Endothelial cell of umbilical vein (primary cell): ENCODE measurements around the gene C3orf85. TPM values are rescaled to one million over a fixed set of nuclear protein-coding genes. Genes with fewer than 3 reads are reported as not detected.

ENCODE experiments used
- BruUV-seq: library from RNA; stranded (reverse); fragments of 400-500 nt; replicated peaks from 2 replicates; lab custom pipeline; 2021; lab: Mats Ljungman, UMichigan
- CTCF ChIA-PET: fragments of 300-600, 350-600 bp; sonication (Branson Sonifier 250); formaldehyde crosslinking; loops from one replicate; lab custom pipeline; 2021; ENCODE audit warnings: antibody characterized with exemption, inconsistent platforms; lab: Charles Lee
- POLR2A ChIA-PET: fragments of 300-600, 350-600 bp; sonication (Branson Sonifier 250); formaldehyde crosslinking; loops from one replicate; lab custom pipeline; 2021; ENCODE audit warnings: antibody characterized with exemption, inconsistent platforms; lab: Charles Lee
- DNase-seq: peaks from one replicate; pipeline ENCODE4 v3.0.0-alpha.2; 2011; ENCODE audit warnings: low read depth, low spot score
- FAIRE-seq: peaks from 2 replicates; lab custom pipeline; 2011; peaks lifted over from hg19 to GRCh38; lab: Jason Lieb, UNC
- H2AFZ ChIP-seq: 2 replicates; pipeline ENCODE4 v1.6.0; 2012; ENCODE audit warnings: low read depth, low read length, control low read depth, inconsistent platforms
- H3K27ac ChIP-seq: 2 replicates; pipeline ENCODE4 v1.5.1; 2011; ENCODE audit warnings: low read depth, mild to moderate bottlenecking, control low read depth, low read length, moderate library complexity; ENCODE audit not compliant: insufficient read depth
- H3K27me3 ChIP-seq, 2 experiments: 2 replicates each; pipeline versions ENCODE4 v1.6.0 to v1.6.1; 2011; ENCODE audit warnings: low read length in 2 of 2, mixed read lengths in 1 of 2; ENCODE audit not compliant: control insufficient read depth in 2 of 2, insufficient read depth in 2 of 2
- H3K36me3 ChIP-seq, 2 experiments: 2 replicates in 1 of 2; 3 replicates in 1 of 2; pipeline ENCODE4 v1.5.1; 2011; ENCODE audit warnings: low read length in 2 of 2, mild to moderate bottlenecking in 1 of 2, moderate library complexity in 1 of 2; ENCODE audit not compliant: control insufficient read depth in 2 of 2, insufficient read depth in 2 of 2; ENCODE audit errors: extremely low read depth in 1 of 2
- H3K4me1 ChIP-seq: 3 replicates; pipeline ENCODE4 v1.5.1; 2011; ENCODE audit warnings: mild to moderate bottlenecking, low read length; ENCODE audit not compliant: control insufficient read depth, insufficient read depth; ENCODE audit errors: extremely low read depth
- H3K4me2 ChIP-seq: 2 replicates; pipeline ENCODE4 v1.6.1; 2011; ENCODE audit warnings: low read length, control low read depth, mixed read lengths; ENCODE audit not compliant: insufficient read depth
- H3K4me3 ChIP-seq, 3 experiments: fragments of 200-600 bp in 1 of 3; sonication (generic), shearing (Covaris generic) in 1 of 3; replicated peaks in 1 of 3; 2 replicates each; pipeline ENCODE4 v1.5.1; 2011 to 2016; ENCODE audit warnings: control low read depth in 3 of 3, low read length in 3 of 3, mild to moderate bottlenecking in 2 of 3, inconsistent platforms in 1 of 3, low read depth in 1 of 3, moderate library complexity in 1 of 3; ENCODE audit not compliant: insufficient read depth in 1 of 3
- H3K79me2 ChIP-seq: 2 replicates; pipeline ENCODE4 v1.6.0; 2012; ENCODE audit warnings: low read length, inconsistent platforms; ENCODE audit not compliant: control insufficient read depth, insufficient read depth
- H3K9ac ChIP-seq: replicated peaks from 2 replicates; pipeline ENCODE3; 2011; ENCODE audit warnings: low read length, control low read depth; ENCODE audit not compliant: insufficient read depth; ENCODE audit errors: extremely low read depth
- H3K9me1 ChIP-seq: replicated peaks from 3 replicates; pipeline ENCODE4 v1.6.0; 2011; ENCODE audit warnings: mild to moderate bottlenecking, low read length; ENCODE audit not compliant: control insufficient read depth, insufficient read depth; ENCODE audit errors: extremely low read depth
- H3K9me3 ChIP-seq: replicated peaks from 2 replicates; pipeline ENCODE4 v1.5.1; 2012; ENCODE audit warnings: low read length, inconsistent platforms; ENCODE audit not compliant: control insufficient read depth, insufficient read depth
- H4K20me1 ChIP-seq: replicated peaks from 2 replicates; pipeline ENCODE3; 2011; ENCODE audit warnings: mild to moderate bottlenecking, low read length; ENCODE audit not compliant: control insufficient read depth, insufficient read depth; ENCODE audit errors: extremely low read depth
- CTCF ChIP-seq, 2 donors: IDR thresholded peaks; 1 replicate in 1 of 2; 2 replicates in 1 of 2; pipeline ENCODE4 v1.5.1; 2011; ENCODE audit warnings: low read length in 2 of 2, mild to moderate bottlenecking in 2 of 2, moderate library complexity in 2 of 2, control low read depth in 1 of 2, inconsistent platforms in 1 of 2, low read depth in 1 of 2; ENCODE audit not compliant: insufficient read depth in 1 of 2; ENCODE audit errors: extremely low read depth in 1 of 2
- FOS ChIP-seq: IDR thresholded peaks from 2 replicates; pipeline ENCODE4 v1.6.1; 2011; ENCODE audit warnings: mild to moderate bottlenecking, low read length, moderate library complexity, borderline replicate concordance; ENCODE audit not compliant: insufficient read depth
- GATA2 ChIP-seq: IDR thresholded peaks from 2 replicates; pipeline ENCODE4 v1.7.0; 2011; ENCODE audit warnings: low read depth, mild to moderate bottlenecking, moderate library complexity, mixed read lengths, low read length; ENCODE audit not compliant: insufficient read length, insufficient read depth
- JUN ChIP-seq: IDR thresholded peaks from 2 replicates; pipeline ENCODE4 v1.6.1; 2011; ENCODE audit warnings: borderline replicate concordance, low read depth; ENCODE audit not compliant: insufficient read length, insufficient read depth
- MYC ChIP-seq: IDR thresholded peaks from one replicate; pipeline ENCODE4 v1.6.1; 2011; ENCODE audit warnings: mild to moderate bottlenecking, low read depth, low read length
- POLR2A ChIP-seq: IDR thresholded peaks from 2 replicates; pipeline ENCODE4 v1.6.1; 2012; ENCODE audit warnings: low read depth, mild to moderate bottlenecking, control low read depth, low read length
- POLR2AphosphoS5 ChIP-seq: IDR thresholded peaks from 2 replicates; pipeline ENCODE4 v1.6.1; 2012; ENCODE audit warnings: low read depth, mild to moderate bottlenecking, control low read depth, low read length, moderate library complexity; ENCODE audit not compliant: insufficient read depth
- dilution Hi-C: fragments of 300-500 bp; cut with MboI; formaldehyde crosslinking; loops from one replicate; pipeline ENCODE4 v1.15.0; 2019; ENCODE audit warnings: low sequenced_read_pairs; ENCODE audit not compliant: extremely low pct_ligation_motif_present
- intact Hi-C: fragments of 100-400 bp; cut with micrococcal nuclease; formaldehyde crosslinking; loops from one replicate; pipeline ENCODE4 v1.10.0; 2022
- polyA plus RNA-seq, 4 experiments: library from polyadenylated mRNA; depleted of rRNA in 3 of 4; stranded (reverse) in 3 of 4; unstranded in 1 of 4; fragments of >200 nt; gene quantifications; 2 replicates each; pipeline versions ENCODE4 v1.2.1 to v1.2.3, GENCODE V29; 2011 to 2012; ENCODE audit warnings: missing spikeins in 1 of 4
- total RNA-seq: library from RNA; stranded (reverse); gene quantifications from 2 replicates; pipeline ENCODE4 v1.2.3, GENCODE V29; 2021
- TF ChIP-seq, protein P1 (sequence below): IDR thresholded peaks from 2 replicates; pipeline ENCODE4 v1.6.1; 2011; ENCODE audit not compliant: insufficient read depth, insufficient read length

C3orf85 gene
- total and polyA plus RNA-seq, 2 donors (not counting 3 experiments of a cell fraction or from before 2014, with no cell fraction given), result not detected

- POLR2A ChIA-PET, result no interaction called here
- BruUV-seq, result no TSS peak
- no peak for DNase-seq
- no peaks in the 10 kb centered on the region for H3K9me3 ChIP-seq
- no peak overlapping the region for H3K4me2 ChIP-seq
- no peak overlapping the region for H3K9ac ChIP-seq
- no peaks in the 10 kb centered on the region for H3K9me1 ChIP-seq
- H3K4me1 ChIP-seq, result no peaks in the 10 kb centered on the region
- intact Hi-C loops (no loop called here), dilution Hi-C loops (no loop called here)
- CTCF ChIA-PET, result no interaction called here
- H3K27me3 ChIP-seq, result no peaks in the 10 kb centered on the region
- H3K36me3 ChIP-seq, result no peaks in the 10 kb centered on the region
- H4K20me1 ChIP-seq, result no peaks in the 10 kb centered on the region
- TF ChIP-seq FOS, result no peak
- TF ChIP-seq CTCF (IDR thresholded peaks at IDR 0.05; ENCODE audit: extremely low read depth in 1 of 2, insufficient read depth in 1 of 2, low read depth in 1 of 2, low read length in 2 of 2), result no peak
- TF ChIP-seq POLR2A, result no peak
- no peak for TF ChIP-seq MYC
- no peaks in the 10 kb centered on the region for H3K79me2 ChIP-seq
- H3K4me3 ChIP-seq, result no peak overlapping the region
- no peak for FAIRE-seq
- H2AFZ ChIP-seq, result no peak overlapping the region
- H3K27ac ChIP-seq, result no peak overlapping the region
Measured at GRCh38 chr3:109188741-109189140, 52.2 kb downstream of the C3orf85 start.

DNA sequence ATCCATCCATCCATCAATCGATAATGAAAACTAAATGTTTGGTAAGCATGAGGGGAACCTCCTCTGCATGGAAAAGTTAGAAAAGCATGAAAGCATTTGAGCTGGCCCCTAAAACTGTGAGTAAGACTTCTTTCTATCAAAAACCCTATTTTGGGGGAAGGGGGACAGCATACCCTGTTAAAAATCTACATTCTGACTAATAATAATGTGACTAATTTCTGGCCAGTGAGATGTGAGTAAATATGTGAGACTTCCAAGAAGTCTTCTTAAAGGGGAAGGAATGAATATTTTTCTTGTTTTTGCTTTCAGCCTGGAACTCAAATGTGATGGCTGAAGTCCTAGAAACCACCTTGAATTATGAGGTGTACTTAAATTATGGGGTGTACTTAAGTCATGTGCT, 54.9 kb downstream of the C3orf85 start:
- dilution Hi-C loops, result no loop called here
- no peaks in the 10 kb centered on the region for H3K27me3 ChIP-seq
- H3K4me3 ChIP-seq, result no peak overlapping the region
- H3K36me3 ChIP-seq, result no peaks in the 10 kb centered on the region
- BruUV-seq, result no TSS peak
- TF ChIP-seq FOS (no peak), JUN (no peak), POLR2AphosphoS5 (no peak), GATA2 (no peak)
- TF ChIP-seq, protein P1, sequence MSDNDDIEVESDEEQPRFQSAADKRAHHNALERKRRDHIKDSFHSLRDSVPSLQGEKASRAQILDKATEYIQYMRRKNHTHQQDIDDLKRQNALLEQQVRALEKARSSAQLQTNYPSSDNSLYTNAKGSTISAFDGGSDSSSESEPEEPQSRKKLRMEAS, result no peak
- no peaks in the 10 kb centered on the region for H3K79me2 ChIP-seq
- H3K9me1 ChIP-seq, result no peaks in the 10 kb centered on the region
- no peaks in the 10 kb centered on the region for H3K9me3 ChIP-seq
- H3K4me1 ChIP-seq, result peaks cover 4% of the 10 kb centered on the region
- DNase-seq (no peak), FAIRE-seq (no peak)
- no peak overlapping the region for H3K27ac ChIP-seq
- no peaks in the 10 kb centered on the region for H4K20me1 ChIP-seq
- CTCF ChIA-PET, result no interaction called here
- intact Hi-C loops, result no loop called here
- POLR2A ChIA-PET, result no interaction called here
- H3K9ac ChIP-seq, result no peak overlapping the region
- H2AFZ ChIP-seq, result no peak overlapping the region
- no peak overlapping the region for H3K4me2 ChIP-seq
